CD4-positive, alpha-beta T cell treated with Interleukin-4 for 1 hour (primary cell): Measurements from ENCODE around the gene CARD10.

ENCODE experiments used
- DNase-seq, 2 donors: peaks; one replicate each; pipeline ENCODE4 v3.0.0-alpha.2; 2020 to 2022

Gene CARD10

GRCh38 chr22:37525073-37525745 is 6.0 kb upstream of the CARD10 start:
- DNase-seq = no peak

DNA sequence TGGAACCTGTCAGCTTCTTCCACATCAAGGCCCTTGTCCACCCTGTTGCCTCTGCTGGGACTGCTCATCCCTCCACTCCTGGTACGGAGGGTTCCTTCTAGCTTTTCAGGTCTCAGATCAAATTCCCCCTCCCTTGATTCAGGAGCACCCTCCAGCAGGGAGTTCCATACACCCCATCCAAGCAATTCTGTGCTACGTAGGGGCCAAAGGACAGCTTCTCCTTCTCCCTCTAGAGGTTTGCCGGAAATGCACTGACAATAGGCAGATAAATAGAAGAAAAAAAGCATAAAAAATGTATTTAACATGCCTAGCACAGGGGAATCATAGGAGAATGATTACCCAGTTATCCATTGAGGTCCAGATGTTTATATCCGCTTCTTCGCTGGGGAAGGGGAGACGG is 3.3 kb upstream of the CARD10 start:
- DNase-seq = no peak

DNA sequence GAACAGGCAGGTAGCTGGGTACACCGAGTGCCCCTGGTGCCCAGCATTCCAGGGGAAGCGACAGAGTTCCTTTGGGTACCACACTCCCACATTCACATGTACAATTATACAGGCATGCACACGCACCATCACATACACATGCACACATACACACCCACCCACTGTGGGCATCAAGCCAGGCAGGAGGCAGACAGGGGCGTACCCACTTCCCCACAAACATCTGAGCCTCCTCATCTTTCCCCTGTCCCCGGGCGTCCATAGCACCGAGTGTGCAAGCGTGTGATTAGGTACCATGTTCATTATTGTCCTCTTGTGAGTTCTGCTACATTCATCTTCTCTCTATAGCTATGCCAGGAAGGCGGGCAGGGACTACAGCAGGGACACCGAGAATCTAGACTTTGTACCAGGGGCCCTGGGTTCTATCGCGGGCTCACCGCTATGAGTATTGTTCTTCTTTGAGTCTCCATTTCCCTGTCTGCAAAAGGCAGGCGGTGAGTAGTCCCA is 2.1 kb upstream of the CARD10 start:
- no peak for DNase-seq

- DNase-seq = no peak
These were observed 1.6 kb upstream of the CARD10 start for GRCh38 chr22:37520776-37521191.

DNA sequence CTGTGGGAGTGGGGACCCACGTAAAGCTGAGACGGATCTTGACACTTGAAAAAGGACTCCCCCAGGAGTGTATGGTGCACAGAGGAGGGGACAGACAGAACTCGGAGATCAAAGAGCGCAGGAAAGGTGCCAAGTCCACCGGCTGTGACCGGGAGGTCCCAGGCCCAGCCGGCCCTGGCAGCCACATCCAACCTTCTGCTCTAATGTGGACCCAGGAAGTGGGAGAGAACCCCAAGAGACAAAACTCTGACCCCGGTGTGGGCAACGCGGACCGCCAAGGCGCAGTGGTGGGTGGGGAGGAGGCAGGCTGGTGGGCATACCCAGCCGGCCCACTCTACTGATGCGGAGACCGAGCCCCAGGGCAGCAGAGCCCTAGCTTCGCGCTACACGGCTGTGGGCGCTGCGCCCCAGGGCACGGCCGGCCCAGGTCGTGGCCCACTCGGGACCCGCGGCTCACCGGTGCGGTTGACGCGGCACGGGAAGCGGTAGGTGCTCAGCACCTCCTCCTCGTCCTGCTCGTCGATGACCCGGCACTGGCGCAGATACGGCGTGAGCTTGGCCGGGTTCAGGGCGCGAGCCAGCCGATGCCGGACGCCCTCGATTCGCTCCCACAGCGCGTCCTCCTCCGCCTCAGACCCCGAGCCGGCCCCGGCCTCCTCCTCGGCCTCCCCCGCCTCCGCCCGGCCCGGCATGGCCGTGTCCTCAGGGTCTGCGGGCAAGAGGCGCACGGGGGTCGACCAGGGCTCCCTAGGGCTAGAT is 527 bp downstream of the CARD10 start:
- DNase-seq = no peak

DNA sequence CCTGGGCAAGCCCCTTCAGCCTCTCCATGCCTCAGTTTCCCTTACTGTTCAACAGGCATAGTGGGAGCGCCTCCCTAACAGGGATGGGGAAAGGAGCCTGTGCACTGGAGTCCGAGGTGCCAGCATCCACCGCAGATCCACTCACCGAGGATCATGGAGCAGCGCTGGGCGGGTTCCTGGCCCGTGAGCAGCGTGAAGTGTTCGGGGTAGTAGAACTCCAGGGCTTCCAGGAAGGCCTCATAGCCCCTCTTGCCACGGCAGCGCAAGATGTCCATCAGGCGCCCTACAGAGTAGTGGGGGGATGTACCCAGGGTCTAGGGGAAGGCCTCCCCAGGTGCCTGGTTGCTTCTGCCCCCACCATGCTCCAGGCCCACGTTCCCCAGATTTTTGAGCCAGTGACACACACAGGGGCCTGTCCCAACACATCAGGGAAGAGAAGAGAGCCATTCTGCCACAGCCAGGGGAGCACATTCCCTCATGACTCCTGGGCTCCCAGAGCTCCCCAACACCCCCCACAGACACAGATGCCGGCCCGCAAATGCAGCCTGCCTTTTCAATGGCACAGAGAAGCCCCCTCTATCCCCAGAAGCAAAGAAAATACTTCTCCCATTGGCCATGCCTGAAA is 1.3 kb downstream of the CARD10 start:
- no peak for DNase-seq

DNA sequence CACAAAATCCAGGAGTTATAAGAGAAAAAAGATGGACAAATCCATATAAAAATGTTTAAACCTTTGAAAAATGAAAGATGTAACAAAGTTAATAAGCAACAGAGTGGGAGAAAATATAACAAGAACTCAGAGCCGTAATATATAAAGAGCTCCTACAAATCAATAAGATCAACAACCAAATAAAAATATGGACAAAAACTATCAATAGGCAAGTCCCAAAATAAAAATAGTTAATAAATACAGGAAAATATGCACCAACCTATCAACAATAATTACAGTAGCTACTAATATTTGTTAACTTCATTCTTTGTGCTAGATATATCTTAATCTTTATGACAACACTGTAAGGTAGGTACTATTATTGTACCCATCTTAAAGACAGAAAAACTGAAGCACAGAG is 2.8 kb downstream of the CARD10 start:
- DNase-seq = no peak

- DNase-seq = no peak
These were observed 3.3 kb downstream of the CARD10 start for GRCh38 chr22:37515901-37516300.

DNA sequence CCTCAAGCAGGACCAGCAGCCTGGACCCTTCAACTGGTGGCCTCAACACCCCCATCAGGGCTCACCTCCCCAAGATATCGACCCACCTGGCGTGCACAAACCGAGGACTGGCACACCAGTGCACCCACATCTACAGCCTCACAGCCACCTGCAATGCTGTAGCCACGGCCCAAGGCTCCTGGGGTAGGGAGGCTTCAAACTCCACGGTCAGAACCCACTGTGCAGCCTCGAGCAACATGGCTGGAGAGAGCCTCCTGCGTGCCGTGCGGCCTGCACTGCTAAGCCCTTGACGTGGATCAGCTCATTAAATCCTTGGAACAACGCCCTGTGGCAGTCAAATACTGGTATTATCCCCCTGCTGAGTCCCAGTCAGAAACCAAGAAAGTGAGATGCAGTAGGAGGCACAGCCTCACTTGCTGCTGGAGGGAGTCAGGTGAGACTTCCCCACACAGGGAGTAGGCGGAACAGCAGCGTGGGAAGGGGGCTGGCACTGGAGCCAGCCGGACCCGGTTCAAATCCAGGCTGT is 4.6 kb downstream of the CARD10 start:
- no peak for DNase-seq

DNA sequence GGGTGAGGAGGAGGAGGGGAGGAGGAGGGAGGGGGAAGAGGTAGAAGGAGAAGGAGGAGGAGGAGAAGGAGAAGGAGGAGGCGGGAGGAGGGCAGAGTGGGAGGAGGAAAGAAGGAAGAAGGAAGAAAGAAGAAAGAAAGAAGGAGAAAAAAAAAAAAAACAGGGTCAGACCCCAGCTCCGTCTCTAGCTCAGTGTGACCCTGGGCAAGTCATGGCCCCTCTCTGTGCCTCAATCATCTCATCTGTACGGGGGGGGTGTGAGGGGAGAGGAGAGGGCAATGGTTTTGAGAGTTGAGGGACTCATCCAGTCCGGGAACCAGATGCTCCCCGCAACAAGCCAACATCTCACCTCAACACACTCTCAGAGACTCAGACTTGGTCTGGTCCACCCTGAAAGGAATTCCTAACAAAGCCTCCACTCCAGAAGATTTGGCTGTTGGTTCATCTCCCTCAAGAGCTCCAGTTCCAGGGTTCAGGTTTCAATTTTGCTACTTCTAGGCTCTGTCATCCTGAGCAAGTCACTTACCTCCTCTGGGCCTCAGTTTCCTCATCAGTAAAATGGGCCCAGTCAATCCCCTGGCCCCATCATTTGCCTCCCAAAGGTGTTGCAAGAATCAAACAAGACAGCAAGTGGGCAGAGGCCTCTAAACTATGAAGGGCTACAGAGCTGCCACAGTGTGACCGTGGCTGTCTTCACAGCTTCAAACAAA is 7.7 kb downstream of the CARD10 start:
- DNase-seq = no peak

GRCh38 chr22:37510091-37510490 is 9.1 kb downstream of the CARD10 start:
- DNase-seq = no peak

GRCh38 chr22:37509059-37509860 is 10.0 kb downstream of the CARD10 start:
- no peak for DNase-seq

- DNase-seq = no peak
These were observed 10.7 kb downstream of the CARD10 start for GRCh38 chr22:37508431-37508992.

GRCh38 chr22:37507731-37508130 is 11.5 kb downstream of the CARD10 start:
- DNase-seq = no peak

GRCh38 chr22:37505989-37506388 is 13.2 kb downstream of the CARD10 start:
- DNase-seq = no peak

DNA sequence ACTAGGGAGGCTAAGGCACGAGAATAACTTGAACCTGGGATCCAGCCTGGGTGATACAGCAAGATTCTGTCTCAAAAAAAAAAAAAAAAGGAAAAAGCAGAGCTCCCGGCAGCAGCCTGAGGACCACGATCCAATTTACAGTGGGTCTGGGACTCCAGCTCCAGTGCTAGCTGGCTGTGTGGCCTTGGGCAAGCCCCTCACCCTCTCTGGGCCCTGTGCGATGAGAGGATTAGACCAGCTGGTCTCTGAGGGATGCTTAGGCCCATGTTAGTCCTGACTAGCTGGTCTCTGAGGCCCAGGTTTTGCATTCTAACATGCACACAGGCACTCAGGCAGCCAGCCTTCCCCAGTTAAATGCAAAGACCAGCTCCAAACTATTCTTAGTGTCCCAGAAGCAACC is 13.7 kb downstream of the CARD10 start:
- DNase-seq = no peak

- no peak for DNase-seq
These were observed 14.3 kb downstream of the CARD10 start for GRCh38 chr22:37504964-37505363.

GRCh38 chr22:37503850-37504249 is 15.4 kb downstream of the CARD10 start:
- no peak for DNase-seq

DNA sequence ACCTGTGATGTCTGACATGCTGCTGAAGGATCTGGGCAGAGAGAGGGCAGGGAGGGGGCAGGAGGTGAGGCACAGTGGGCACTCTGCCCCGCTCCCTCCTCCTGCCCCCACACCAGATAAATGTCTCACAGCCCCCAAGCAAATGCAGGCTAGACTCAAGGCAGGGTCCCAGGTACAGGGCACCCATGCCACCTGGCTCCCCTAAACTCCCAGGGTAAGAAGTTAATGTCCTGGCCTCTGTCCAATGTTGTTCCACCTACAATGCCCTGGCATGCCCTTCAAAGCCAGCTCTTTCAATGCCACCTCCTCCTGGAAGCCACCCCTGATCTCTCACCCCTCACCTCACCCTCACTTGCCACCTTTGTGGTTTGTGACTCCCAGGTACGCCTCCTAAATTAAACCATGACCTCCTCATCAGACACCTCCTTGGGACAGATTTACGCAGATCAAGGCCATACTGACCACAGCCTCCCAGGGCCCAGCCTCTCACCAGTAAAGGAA is 16.0 kb downstream of the CARD10 start:
- no peak for DNase-seq

- DNase-seq = no peak
These were observed 16.7 kb downstream of the CARD10 start for GRCh38 chr22:37502342-37503182.
